GM23338 (cell line): ENCODE results near the gene FBXO2.

Source experiments
- CREB1 ChIP-seq: fragments of 250-450 bp; sonication (Bioruptor Pico); IDR thresholded peaks from 2 replicates; pipeline ENCODE4 v1.5.0; 2020; ENCODE audit warnings: low read depth, mild to moderate bottlenecking, moderate library complexity
- CTCF ChIP-seq, 2 experiments: fragments of 200-600 bp in 1 of 2; sonication (generic) in 1 of 2; conservative IDR thresholded peaks; 2 replicates each; pipeline versions ENCODE4 v1.5.1 to v1.6.1; 2016 to 2017; ENCODE audit warnings: antibody characterized with exemption in 2 of 2, low read depth in 2 of 2, mild to moderate bottlenecking in 2 of 2, moderate library complexity in 1 of 2
- ETS1 ChIP-seq: IDR thresholded peaks from 2 replicates; pipeline ENCODE4 v1.6.1; 2016; ENCODE audit warnings: antibody characterized with exemption
- EZH2 ChIP-seq: fragments of 200-600 bp; sonication (generic); IDR thresholded peaks from one replicate; pipeline ENCODE4 v1.8.0; 2017; ENCODE audit warnings: antibody characterized with exemption, mild to moderate bottlenecking, low read depth; ENCODE audit not compliant: unreplicated experiment
- EZH2phosphoT487 ChIP-seq: fragments of 200-600 bp; sonication (generic); IDR thresholded peaks from one replicate; pipeline ENCODE4 v1.8.1; 2018; ENCODE audit warnings: antibody characterized with exemption; ENCODE audit not compliant: unreplicated experiment
- JUNB ChIP-seq: IDR thresholded peaks from one replicate; pipeline ENCODE4 v1.6.1; 2016; ENCODE audit warnings: antibody characterized with exemption; ENCODE audit not compliant: unreplicated experiment
- POLR2AphosphoS5 ChIP-seq: IDR thresholded peaks from 2 replicates; pipeline ENCODE4 v1.6.1; 2016; ENCODE audit warnings: antibody characterized with exemption, low read depth
- ZNF114 ChIP-seq: fragments of 250-450 bp; sonication (Bioruptor Pico); IDR thresholded peaks from 2 replicates; pipeline ENCODE4 v1.5.0; 2020; ENCODE audit warnings: mild to moderate bottlenecking, moderate library complexity
- ZNF331 ChIP-seq: fragments of 250-450 bp; sonication (Bioruptor Pico); IDR thresholded peaks from 2 replicates; pipeline ENCODE4 v1.5.0; 2020; ENCODE audit warnings: low read depth, mild to moderate bottlenecking, moderate library complexity
- TF ChIP-seq, protein P1 (sequence below): IDR thresholded peaks from one replicate; pipeline ENCODE4 v1.6.1; 2018; ENCODE audit warnings: antibody characterized with exemption; ENCODE audit not compliant: unreplicated experiment

DNA sequence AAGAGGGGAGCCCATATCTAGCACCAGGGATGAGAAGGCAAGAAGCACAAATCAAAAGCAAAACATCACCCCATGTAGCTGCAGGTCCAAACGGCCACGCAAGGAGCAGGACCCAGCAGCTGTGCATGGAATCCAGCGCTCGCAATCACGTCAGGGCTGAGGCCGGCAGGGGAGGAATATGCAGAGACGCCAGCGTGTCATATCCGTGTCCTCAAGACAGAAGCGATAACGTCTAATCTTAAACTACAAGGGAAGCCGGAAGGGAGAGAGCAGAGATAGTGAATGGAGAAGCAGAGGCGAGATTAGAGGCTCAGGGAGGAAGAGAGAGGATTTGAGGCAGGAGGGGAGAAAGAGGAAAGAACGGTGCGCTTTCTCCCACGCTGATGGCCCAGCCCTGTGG lies 39.1 kb downstream of the FBXO2 start:
- TF ChIP-seq POLR2AphosphoS5, result no peak
- TF ChIP-seq CTCF (conservative IDR thresholded peaks at IDR 0.05; ENCODE audit: low read depth in 2 of 2), result no peak
- TF ChIP-seq EZH2, result no peak
- no peak for TF ChIP-seq ZNF331
- TF ChIP-seq EZH2phosphoT487, result no peak
- TF ChIP-seq, protein P1, sequence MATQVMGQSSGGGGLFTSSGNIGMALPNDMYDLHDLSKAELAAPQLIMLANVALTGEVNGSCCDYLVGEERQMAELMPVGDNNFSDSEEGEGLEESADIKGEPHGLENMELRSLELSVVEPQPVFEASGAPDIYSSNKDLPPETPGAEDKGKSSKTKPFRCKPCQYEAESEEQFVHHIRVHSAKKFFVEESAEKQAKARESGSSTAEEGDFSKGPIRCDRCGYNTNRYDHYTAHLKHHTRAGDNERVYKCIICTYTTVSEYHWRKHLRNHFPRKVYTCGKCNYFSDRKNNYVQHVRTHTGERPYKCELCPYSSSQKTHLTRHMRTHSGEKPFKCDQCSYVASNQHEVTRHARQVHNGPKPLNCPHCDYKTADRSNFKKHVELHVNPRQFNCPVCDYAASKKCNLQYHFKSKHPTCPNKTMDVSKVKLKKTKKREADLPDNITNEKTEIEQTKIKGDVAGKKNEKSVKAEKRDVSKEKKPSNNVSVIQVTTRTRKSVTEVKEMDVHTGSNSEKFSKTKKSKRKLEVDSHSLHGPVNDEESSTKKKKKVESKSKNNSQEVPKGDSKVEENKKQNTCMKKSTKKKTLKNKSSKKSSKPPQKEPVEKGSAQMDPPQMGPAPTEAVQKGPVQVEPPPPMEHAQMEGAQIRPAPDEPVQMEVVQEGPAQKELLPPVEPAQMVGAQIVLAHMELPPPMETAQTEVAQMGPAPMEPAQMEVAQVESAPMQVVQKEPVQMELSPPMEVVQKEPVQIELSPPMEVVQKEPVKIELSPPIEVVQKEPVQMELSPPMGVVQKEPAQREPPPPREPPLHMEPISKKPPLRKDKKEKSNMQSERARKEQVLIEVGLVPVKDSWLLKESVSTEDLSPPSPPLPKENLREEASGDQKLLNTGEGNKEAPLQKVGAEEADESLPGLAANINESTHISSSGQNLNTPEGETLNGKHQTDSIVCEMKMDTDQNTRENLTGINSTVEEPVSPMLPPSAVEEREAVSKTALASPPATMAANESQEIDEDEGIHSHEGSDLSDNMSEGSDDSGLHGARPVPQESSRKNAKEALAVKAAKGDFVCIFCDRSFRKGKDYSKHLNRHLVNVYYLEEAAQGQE, result no peak
- no peak for TF ChIP-seq CREB1 (CRISPR knock-in tag)
- no peak for TF ChIP-seq ETS1
- TF ChIP-seq JUNB, result no peak
- TF ChIP-seq ZNF114, result no peak
